NOMO-1 treated with dmso at 0.1 percent for 144 hours (cell line): ENCODE measurements around the gene POU5F1.

Source experiments
- DNase-seq: peaks from one replicate; lab custom pipeline; 2025; ENCODE audit not compliant: unreplicated experiment; lab: John Stamatoyannopoulos, UW

POU5F1 gene

DNA sequence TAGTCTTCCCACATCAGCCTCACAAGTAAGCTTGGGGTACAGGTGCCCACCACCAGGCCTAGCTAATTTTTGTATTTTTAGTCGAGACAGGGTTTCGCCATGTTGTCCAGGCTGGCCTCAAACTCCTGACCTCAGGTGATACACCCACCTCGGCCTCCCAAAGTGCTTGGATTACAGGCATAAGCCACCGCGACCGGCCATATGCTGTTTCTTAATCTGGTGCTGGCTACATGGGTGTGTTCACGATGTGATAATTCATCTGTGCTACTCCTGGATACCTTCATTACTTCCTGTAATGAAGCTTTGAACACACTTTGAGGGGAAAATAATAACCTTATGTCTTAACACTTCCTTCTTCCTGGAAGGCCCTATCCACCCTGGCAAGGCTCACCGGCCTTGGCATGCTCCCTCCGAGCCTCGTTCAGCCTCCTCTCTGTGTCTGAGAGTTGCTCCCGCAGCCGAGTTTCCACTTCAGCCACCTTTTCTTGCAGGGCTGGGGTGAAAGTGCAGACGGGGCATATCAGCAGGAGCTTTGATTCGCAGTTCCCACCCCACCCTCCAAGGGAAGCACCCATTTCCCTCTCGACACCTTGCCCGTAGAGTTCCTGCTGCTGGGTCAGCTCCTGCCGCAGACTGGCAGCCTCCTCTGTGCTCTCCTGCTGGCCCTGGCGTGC lies 26.0 kb downstream of the POU5F1 start:
- DNase-seq, result no peak

GRCh38 chr6:31143148-31143547 lies 27.3 kb downstream of the POU5F1 start:
- DNase-seq, result no peak

DNA sequence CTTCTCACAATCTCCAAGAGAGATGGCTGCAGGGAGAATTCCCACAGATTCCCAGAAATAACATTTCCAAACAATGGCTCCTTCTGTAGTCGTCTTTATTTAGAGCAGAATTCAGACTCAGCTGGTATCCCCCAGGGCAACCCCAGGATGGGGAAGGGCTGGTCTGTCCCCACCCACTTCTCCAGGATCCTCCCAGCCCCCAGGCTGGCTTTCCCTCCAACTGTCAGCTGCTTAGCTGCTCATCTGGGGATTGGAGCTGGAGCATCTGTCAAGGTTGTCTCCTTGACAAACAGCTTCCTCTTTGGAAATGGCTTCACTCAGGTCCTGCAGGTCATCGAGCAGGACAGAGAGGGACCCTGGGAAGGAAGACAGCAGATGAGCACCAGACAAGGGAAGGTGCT lies 28.1 kb downstream of the POU5F1 start:
- no peak for DNase-seq

DNA sequence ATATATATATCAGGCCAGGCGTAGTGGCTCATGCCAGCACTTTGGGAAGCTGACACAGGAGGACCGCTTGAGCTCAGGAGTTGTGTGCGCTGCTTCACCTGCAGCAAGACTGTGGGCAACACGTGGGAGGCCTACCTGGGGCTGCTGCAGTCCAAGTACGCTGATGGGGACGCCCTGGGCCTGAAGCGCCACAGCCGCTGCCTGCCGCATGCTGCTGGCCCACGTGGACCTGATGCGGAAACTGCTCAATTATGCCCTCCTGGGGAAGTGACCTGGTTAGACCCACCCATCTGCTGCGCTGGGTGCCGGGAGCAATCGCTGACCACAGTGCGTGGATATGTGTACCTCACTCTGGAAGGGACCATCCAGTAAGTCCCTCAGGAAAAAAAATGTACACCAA lies 29.8 kb downstream of the POU5F1 start:
- DNase-seq, result no peak

DNA sequence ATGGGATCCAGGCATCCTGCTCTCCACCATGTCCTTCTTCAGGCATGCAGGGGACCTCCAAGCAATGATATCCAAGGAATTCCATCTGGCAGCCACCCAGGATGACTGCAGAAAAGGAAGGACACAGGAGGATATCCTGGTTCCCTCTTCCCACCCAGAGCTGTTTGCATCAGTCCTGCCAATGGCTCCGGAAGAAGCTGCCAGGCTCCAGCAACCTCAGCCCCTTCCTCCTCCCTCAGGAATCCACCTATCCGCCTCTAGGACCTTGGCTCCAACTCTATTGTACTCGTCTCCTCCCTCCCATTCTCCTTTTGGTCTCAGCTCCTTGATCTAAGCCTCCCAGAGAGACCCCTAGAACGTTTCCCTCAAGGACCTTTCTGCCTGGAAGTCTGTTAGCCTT lies 30.9 kb downstream of the POU5F1 start:
- no peak for DNase-seq

GRCh38 chr6:31138982-31139381 lies 31.5 kb downstream of the POU5F1 start, which contains the start of gene PSORS1C2:
TSS of gene PSORS1C2 (minus strand) at chr6:31139066. CDS start at chr6:31139026, 40 bp downstream.
- DNase-seq, result no peak

DNA sequence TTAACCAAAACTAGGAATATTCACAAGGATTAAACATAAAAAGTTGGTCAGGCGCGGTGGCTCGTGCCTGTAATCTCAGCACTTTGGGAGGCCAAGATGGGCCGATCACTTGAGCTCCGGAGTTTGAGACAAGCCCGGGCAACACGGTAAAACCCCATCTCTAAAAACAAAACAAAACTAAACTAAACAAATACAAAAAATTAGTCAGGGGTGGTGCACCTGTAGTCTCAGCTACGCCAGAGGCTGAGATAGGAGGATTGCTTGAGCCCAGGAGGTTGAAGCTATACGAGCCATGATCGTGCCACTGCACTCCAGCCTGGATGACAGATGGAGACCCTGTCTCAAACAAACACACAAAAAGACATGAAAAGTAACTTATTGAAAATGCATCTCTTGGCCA lies 34.8 kb downstream of the POU5F1 start:
- no peak for DNase-seq

DNA sequence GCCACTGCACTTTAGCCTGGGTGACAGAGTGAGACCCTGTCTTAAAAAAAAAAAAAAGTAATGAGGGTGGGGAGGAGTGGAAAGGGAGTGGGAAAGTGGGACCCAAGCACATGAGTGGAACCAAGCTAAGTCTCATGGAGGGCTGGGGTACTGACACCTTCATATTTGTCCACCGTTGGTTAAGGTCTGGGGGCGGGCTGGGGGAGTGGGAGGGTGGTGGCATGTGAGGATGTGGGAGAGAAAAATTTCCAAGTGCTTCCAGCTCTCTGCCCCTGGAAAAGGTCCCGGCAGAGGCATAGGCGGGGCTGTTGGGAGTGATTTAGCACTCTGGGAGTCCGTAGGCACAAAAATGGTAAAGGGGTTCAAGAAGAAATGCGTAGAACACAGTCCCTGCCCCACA lies 37.7 kb downstream of the POU5F1 start:
- DNase-seq, result no peak

DNA sequence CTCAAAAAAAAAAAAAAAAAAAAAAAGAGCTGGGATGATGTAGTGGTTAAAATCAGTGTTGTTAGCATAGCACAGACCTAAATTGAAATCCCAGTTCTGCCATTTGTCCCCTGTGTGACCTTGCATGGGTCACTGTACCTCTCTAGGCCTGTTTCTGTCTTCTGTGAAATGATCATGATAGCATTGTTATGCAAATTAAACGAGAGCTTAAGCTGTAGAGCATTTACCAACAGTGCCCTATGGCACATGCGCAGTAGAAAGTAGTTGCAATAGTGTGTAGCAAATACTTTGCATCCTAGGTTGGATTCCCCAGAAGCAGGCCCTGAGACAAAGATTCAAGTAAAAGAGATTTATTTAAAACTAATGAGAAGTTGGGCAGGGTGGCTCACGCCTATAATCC lies 38.9 kb downstream of the POU5F1 start:
- no peak for DNase-seq

- no peak for DNase-seq
Observed at GRCh38 chr6:31130751-31131150, 39.7 kb downstream of the POU5F1 start.

GRCh38 chr6:31129130-31129529 lies 41.4 kb downstream of the POU5F1 start:
- no peak for DNase-seq

GRCh38 chr6:31128093-31128676 lies 42.3 kb downstream of the POU5F1 start:
- DNase-seq, result no peak

DNA sequence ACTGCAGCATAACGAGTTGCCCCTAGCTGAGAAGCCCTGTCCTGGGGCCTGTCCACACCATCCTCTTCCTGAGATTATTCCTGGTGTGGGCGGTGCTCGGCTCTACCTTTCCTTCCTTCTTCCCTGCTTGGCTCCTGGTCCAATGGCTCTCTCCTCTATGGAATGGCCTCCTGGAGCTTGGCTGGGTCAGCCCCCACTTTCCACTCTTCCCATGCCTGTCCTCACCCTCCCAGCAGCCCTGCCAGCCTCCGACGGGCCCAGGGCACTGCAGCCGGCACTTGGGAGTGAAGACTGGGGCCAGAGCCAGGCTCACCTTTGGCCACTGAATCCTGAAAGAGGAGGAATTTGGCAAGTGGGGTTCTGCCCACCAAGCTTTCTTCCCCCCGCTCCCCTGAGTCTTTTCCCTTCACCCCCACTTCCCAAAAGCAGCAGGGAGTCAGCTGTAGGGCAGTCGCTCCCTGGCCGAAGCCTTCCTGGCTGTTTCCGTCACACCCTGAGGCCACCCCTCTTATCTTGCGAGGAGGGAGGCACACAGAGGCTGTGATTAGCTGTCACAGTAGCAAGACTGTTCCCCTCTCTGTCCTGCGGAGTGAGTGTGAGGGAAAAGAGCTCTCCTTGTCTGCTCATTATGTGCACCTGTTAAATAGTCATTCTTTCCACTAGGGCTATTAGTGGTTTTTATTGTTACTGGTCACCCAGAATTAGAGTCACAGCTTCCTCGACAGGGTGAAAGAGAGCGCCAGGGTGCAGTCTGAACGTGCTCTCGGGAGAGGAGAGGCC lies 43.9 kb downstream of the POU5F1 start:
- DNase-seq, result no peak

- no peak for DNase-seq
Observed at GRCh38 chr6:31125586-31126363, 44.7 kb downstream of the POU5F1 start.

DNA sequence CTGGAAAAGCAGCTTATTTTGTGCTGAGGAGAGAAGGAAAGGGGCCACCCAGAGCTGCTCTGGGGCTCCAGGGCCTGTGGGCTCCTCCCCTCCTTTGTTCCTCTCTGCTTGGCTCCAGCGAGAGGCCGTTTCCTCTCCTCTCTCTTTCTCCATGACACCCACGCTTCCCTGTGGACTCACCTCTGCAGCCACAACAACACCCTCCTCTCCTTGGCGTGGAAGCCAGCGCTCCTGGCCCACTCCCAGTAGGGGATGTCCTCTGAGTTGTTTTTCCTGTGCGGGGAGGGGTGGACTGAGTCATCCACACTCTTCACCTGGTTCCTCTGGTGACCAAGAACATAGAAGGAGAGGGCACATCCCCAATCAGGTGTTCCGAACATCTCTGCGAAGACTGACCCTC lies 45.3 kb downstream of the POU5F1 start:
- DNase-seq, result no peak

DNA sequence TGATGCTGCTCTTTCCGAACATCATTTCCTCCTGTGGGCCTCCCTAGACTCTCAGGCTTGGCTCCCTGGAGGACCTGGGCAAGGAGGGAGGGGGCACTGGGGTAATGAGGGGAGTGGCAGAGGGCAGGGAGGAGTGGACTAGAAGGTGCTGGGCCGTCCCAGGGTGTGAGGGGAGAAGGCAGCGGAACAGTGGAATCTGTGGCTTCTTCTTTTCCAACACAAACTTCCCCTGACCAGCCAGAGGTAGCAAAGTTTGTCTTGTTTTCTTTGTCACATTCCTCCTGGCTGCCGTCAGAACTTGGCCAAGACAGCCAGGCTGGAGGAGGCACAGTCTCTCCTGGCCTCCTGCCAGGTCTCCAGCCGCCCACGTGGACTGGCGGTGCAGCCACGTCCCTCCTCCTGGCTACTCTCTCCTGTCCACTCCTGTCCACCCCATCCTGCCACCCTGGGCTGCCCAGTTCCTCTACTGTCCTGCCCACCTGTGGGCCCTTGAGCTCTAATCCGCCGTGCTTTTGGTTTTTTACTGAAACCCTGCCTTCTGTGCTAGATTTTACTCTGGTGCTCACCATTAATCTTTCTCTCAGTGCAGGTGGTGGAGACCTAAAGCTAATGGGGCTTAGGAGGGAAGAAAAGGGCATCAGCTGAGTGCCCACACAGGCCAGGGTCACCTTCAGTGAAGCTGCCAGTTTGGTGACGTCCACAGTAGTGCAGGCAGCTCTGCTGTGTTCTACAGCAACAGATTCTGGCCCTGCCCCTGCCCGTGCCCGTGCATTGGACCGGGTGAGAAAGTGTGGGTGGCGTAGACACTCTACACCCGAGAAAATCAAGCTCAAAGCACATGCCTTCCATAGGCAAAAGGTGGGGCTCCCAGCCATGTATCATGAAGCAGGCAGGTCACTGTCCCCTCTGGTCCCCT lies 47.4 kb downstream of the POU5F1 start:
- no peak for DNase-seq

- DNase-seq, result no peak
Observed at GRCh38 chr6:31121131-31121790, 49.2 kb downstream of the POU5F1 start.

GRCh38 chr6:31120151-31120915 lies 50.1 kb downstream of the POU5F1 start, which contains the start of gene CDSN:
TSS of gene CDSN (minus strand) at chr6:31120446. CDS start at chr6:31120419, 27 bp downstream.
- DNase-seq, result no peak

DNA sequence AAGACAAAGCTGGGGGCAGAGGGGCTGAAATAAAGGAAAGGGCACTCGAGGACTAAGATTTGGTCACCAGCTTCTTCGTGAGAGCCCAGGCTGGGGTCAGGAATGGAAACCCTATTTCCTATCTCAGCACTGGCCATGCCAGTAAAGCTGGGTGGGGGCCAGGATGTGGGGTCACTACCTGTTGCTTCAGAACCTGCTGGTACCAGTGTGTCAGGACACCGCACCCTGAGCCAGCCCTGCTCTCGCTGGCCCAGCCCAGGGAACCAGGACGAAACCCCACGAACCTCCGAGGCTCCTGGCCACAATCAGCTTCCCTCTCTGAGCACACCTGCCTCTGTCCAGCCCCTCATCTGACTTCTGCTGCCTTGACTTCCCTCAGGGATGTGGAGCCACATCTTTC lies 52.3 kb downstream of the POU5F1 start:
- DNase-seq, result no peak
